HG02763 (cell line): ENCODE results near the gene LGALS1.
A peak's percentile ranks its signal among the peaks of the same experiment; 100 is the strongest.
"Not testable (repeated sequence)": the region's sequence is repeated elsewhere in the genome, so short reads cannot be mapped to it uniquely, and the experiment has no call there.

Experiments
- ATAC-seq: cut with Tn5 transposase; IDR thresholded peaks from one replicate; pipeline ENCODE4 v1.9.1; 2021; ENCODE audit warnings: mild to moderate bottlenecking, moderate library complexity; ENCODE audit not compliant: unreplicated experiment

Gene LGALS1

DNA sequence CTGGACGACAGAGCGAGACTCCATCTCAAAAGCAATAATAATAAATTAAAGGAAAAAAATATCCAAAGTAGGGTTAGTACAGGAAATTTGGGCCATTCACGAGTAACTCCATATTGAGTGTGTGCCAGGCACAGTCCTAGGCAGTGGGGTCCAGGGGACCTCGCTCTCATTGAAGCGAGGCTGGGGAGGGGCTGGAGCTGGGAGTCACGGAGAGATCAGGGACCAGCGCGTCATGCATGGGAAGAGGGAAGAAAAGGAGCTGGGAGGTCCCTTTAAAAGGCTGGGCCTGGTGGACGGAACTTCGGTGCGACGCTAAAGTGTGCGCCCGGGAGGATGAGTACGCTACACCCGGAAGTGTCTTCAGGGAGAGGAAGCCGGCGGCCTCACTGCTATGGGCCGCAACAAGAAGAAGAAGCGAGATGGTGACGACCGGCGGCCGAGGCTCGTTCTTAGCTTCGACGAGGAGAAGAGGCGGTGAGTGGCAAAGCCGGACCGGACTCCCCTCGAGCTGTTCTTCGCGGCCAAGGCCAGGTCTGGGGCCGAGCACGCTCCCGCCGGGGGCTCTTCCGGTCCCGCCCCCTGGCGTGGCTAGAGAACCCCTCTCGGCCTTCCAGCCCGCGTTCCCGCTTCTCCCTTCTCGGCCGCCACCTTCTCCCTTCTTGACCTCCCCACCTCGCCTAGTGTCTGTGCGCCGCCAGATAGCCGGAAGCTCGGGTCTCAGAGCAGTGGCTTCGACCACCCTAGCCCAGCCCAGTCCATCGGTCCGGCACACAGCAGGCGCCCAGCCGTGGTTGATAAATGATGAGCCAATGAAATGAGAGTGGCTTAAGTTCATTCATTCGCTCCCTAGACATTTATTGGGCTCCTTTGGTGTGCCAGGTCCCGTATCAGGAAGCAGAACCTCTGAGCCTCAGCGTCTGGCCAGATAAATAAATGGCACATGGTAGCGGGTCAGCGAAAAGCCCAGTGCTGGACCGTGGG, 10.9 kb downstream of the LGALS1 start, which contains the start of gene NOL12:
TSS of gene NOL12 (plus strand) at position 342 of the 981 bp plus-strand sequence. CDS start at position 392, 50 bp downstream.
- ATAC-seq: peak; percentile 68

DNA sequence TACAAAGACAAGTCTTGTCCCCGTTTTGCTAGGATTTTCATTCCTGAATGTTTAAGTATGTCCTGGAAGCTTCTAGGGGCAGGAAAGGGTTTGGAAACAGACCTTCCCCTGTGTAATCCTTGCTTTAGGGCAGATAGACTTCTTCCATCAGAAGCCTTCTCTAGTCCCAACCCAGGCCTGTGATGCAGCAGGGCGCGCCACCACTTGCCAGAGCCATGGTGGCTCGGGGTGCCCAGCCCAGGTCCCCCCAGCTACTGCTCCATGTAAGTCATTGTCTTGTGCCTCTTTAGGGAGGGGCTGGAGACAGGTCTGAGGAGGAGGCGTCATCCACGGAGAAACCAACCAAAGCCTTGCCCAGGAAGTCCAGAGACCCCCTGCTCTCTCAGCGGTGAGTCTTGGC, 15.0 kb downstream of the LGALS1 start:
- ATAC-seq: no peak

GRCh38 chr22:37690901-37691504, 15.6 kb downstream of the LGALS1 start:
- ATAC-seq: no peak

DNA sequence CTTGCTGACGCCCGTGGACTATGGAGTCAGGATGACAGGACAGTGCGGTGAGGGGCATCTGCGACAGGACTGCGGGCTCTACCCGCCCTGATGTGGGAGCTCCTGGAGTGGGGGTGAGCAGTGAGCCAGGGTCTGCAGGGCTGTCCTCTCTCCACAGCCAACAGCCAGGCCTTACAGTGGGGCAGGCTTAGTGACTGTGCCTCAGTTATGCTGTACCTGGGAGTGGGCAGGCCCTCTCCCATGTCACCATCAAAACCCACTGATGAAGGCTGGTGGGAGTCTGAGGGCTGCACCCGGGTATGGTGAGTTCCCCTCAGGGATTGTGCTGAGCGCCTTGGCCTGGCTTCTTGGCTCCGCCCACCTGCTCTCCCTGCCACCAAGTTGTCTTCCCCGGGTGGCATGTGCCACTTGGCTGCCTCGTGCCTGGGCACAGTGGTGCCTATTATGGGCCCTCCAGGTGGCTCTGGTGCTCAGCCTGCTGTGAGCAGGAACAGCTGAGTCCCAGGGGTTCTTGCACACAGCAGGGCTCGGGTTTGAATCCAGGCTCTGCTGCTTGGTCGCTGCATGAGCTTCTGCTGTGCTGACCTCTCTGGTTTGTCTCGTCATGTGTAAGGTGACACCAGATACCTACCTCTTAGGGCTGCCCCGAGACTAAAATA, 17.3 kb downstream of the LGALS1 start:
- no peak for ATAC-seq

- not testable (repeated sequence) for ATAC-seq
Measured at GRCh38 chr22:37694131-37694530, 18.7 kb downstream of the LGALS1 start.

GRCh38 chr22:37696260-37696656, 20.8 kb downstream of the LGALS1 start:
- not testable (repeated sequence) for ATAC-seq

DNA sequence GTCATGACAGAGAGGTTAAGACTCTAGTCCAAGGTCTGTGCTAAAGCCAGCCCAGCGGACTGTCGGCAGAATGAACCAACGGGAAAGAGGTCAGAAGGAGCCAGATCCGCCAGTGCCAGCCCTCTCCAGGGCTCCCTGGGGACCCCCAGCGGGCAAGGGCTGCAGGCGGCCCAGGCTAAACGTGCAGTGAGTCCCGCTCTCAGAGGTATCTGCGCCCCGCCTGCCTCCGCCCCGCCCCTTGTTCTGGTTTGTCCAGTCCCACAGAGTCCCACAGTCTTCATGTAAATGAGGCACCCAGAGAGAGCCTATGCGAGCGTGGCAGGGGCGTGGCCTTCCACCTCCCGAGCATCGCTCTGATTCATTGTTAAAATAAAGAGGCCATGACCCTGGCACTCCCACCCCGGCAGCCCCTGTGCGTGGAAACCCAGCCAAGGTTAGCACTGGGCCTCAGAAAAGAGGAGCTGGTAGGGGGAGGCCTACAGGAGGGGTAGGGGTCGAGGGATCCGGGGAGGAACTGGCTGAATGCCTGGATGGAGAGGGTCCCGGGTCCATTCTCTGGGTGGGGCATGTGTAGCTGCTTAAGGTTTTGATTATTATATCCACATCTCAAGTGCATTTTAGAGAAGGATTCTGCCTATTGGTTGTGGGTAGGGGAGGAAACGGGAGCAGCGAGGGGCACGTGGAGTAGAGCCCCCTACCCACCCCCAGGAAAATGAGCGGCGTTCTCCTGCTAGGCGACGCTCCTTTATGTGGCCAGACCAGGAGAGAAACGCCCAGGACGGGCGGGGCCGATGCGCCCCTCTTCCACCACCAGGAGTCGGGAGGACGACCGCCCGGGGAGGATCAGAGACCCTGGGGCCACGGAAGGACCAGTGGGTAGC, 21.5 kb downstream of the LGALS1 start, which contains the start of gene TRIOBP:
TSS of gene TRIOBP (plus strand) at position 392 of the 881 bp plus-strand sequence. CDS start 4,318 bp downstream, outside the sequence.
- ATAC-seq: peak; percentile 68

DNA sequence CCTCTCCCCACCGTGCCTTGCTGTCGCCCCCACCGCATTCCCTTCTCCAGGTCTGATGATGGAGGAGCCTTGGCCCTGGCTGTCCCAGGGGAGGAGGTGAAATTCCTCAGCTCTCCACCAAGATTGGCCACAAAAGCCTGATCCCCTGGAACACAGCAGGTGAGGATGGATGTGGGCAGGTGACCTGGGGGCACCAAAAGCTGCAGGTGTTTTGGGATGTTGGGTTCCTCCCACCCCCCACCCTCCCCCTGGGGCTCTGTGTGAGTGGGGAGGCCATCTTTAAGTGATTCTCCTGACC, 22.1 kb downstream of the LGALS1 start:
- no peak for ATAC-seq

DNA sequence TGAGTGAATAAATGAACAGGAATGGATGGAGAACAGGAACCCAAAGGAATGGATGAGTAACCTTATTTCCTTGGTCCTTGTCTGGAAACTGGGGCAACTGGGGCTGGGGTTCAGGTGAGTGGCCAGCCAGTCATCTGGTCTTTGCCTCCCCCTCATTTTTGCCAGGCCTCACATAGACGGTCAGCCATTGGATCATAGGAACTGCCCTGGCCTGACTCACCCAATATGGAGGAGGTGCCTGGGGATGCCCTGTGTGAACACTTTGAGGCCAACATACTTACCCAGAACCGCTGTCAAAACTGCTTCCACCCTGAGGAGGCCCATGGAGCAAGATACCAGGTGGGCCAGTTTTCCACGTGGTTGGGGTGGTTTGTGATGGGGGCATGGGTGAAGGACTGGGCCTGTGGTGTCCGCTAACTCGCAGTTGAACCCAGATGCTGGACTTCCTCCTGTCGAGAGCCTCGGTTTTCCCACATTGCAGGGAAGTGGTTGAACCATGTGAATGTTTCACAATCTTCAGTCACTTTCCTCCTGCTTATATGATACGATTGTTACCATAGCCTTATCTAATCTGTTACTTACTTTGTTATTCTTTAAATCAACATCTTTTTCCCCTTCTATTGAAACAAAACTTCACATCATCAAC, 25.8 kb downstream of the LGALS1 start:
- no peak for ATAC-seq

DNA sequence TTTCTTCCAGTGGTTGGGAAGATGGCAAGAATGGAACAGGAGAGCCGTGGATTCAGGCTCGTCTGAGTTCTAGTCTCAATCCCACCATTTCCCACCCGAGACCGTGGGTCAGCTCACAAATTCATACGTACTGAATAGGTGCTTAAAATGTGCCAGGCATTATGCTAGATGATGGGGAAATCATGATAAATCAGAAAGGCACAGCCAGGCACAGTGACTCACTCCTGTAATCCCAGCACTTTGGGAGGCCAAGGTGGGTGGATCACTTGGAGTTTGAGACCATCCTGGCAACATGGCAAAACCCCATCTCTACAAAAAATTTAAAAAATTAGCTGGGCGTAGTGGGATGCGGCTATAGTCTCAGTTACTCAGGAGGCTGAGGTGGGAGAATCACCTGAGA, 28.5 kb downstream of the LGALS1 start:
- ATAC-seq: no peak

DNA sequence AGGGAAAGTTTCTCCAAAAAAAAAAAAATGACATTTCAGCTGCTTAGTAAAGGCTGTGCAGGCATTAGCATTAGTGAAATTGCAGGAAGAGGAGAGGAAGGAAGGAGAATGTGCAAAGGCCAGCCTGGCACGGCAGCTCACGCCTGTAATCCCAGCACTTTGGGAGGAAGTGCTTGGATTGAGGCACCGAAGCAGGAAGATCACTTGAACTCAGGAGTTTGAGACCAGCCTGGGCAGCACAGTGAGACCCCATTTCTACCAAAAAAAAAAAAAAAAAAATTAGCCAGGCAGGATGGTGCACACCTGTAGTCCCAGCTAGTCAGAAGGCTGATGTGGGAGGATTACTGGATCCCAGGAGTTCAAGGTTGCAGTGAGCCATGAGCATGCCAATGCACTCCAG, 29.2 kb downstream of the LGALS1 start:
- no peak for ATAC-seq

- no peak for ATAC-seq
Measured at GRCh38 chr22:37705205-37705604, 29.8 kb downstream of the LGALS1 start.

- ATAC-seq: no peak
Measured at GRCh38 chr22:37708580-37709444, 33.4 kb downstream of the LGALS1 start.

- ATAC-seq: no peak
Measured at GRCh38 chr22:37709445-37709765, 34.0 kb downstream of the LGALS1 start.

GRCh38 chr22:37710675-37711074, 35.2 kb downstream of the LGALS1 start:
- ATAC-seq: no peak

DNA sequence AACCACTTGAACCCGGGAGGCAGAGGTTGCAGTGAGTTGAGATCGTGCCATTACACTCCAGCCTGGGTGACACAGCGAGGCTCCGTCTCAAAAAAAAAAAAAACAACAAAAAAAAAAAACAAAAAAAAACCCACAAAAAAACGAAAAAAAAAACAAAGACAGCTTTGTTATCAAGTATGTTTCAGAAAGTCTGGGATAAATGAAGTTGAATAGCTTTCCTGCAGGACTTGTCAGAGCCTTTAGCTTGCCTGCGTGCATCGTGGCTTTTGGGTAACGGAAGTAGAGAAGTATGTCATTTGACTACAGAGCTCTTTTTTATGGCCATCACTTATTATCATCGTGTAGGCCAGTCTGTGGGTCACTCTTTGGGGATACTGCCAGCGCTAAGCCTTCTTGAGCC, 36.1 kb downstream of the LGALS1 start:
- ATAC-seq: no peak

DNA sequence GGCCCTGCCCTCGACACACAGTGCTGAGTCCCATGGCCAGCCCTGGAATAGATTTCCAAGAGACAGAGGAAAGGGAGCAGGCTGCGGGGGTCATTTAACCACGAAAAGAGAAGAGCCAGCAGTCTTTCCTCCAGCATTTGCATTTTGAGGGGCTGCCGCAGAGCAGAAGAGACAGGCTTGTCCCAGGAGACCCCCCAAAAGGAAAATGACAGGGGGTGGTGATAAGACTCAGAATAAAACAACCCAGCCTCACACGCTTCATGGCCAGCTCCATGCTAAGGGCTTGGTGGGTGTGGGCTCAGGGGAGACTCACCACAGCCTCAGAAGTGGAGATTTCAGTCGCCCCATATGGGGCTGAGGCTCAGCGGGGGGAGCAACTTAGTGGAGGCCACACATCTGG, 38.3 kb downstream of the LGALS1 start:
- ATAC-seq: no peak

GRCh38 chr22:37714634-37715033, 39.2 kb downstream of the LGALS1 start:
- no peak for ATAC-seq

GRCh38 chr22:37715760-37716159, 40.3 kb downstream of the LGALS1 start:
- no peak for ATAC-seq
